K562 (cell line): ENCODE measurements around the gene ARHGAP30. TPM values are rescaled to one million over a fixed set of nuclear protein-coding genes. Genes with fewer than 3 reads are reported as not detected.

ENCODE experiments used
- CHD1 ChIP-seq: fragments of 200-600 bp; sonication (generic); IDR thresholded peaks from one replicate; pipeline ENCODE4 v1.6.1; 2012; ENCODE audit warnings: mild to moderate bottlenecking, moderate library complexity, low read length, inconsistent platforms
- CREB3L1 ChIP-seq: fragments of 450-650 bp; IDR thresholded peaks from 2 replicates; pipeline ENCODE4 v1.6.1; 2014; ENCODE audit warnings: low read depth, mild to moderate bottlenecking, moderate library complexity, borderline replicate concordance
- ETV1 ChIP-seq: fragments of 450-650 bp; conservative IDR thresholded peaks from 2 replicates; pipeline ENCODE4 v1.6.1; 2016; ENCODE audit warnings: missing genetic modification characterization, control low read depth, low read depth, missing compliant biosample characterization
- KAT7 ChIP-seq: sonication (generic); formaldehyde crosslinking; IDR thresholded peaks from 2 replicates; pipeline ENCODE4 v1.8.0; 2022; ENCODE audit warnings: missing genetic modification reagents, mild to moderate bottlenecking, borderline replicate concordance
- MAZ ChIP-seq, 2 experiments: fragments of 450-650 bp in 1 of 2; sonication (generic) in 1 of 2; formaldehyde crosslinking; IDR thresholded peaks in 1 of 2; conservative IDR thresholded peaks in 1 of 2; 2 replicates each; pipeline versions ENCODE4 v1.4.0 to v1.5.0; 2020; ENCODE audit warnings: mild to moderate bottlenecking in 1 of 2, missing genetic modification reagents in 1 of 2
- MGA ChIP-seq: fragments of 450-650 bp; IDR thresholded peaks from 2 replicates; pipeline ENCODE4 v1.6.1; 2016; ENCODE audit warnings: mild to moderate bottlenecking, moderate library complexity
- NCOA2 ChIP-seq, 2 experiments: fragments of 450-650 bp; IDR thresholded peaks; 2 replicates each; pipeline ENCODE4 v1.6.1; 2018; ENCODE audit warnings: mild to moderate bottlenecking in 2 of 2, moderate library complexity in 1 of 2; ENCODE audit not compliant: partially characterized antibody in 2 of 2
- NCOA4 ChIP-seq: fragments of 450-650 bp; IDR thresholded peaks from 2 replicates; pipeline ENCODE4 v1.6.1; 2018; ENCODE audit warnings: mild to moderate bottlenecking; ENCODE audit not compliant: partially characterized antibody
- NFRKB ChIP-seq: fragments of 450-650 bp; IDR thresholded peaks from 2 replicates; pipeline ENCODE4 v1.6.1; 2016; ENCODE audit warnings: low read depth
- RUNX1 ChIP-seq: sonication (generic); IDR thresholded peaks from 2 replicates; pipeline ENCODE4 v1.6.1; 2016; ENCODE audit warnings: antibody characterized with exemption, low read depth
- SIN3A ChIP-seq, 2 experiments: fragments of 150-350 bp in 1 of 2; IDR thresholded peaks; 2 replicates each; pipeline ENCODE4 v1.6.1; 2011 to 2016; ENCODE audit warnings: borderline replicate concordance in 2 of 2, low read depth in 2 of 2, low read length in 2 of 2, mild to moderate bottlenecking in 2 of 2, moderate library complexity in 2 of 2; ENCODE audit not compliant: control insufficient read depth in 1 of 2
- polyA plus RNA-seq, 8 experiments: library from polyadenylated mRNA; depleted of rRNA in 4 of 8; stranded (reverse) in 5 of 8; unstranded in 3 of 8; fragments of >200 nt; fragmentation: Nextera tagmentation in 2 of 8; fragmentation: Illumina TruSeq in 1 of 8; extraction: Ambion mirVana in 2 of 8; extraction: Trizol in 1 of 8; gene quantifications; 2 replicates each; pipeline versions ENCODE4 v1.2.1 to v1.2.3, GENCODE V29; 2011 to 2014; ENCODE audit warnings: inconsistent platforms in 1 of 8, missing spikeins in 1 of 8
- total RNA-seq, 7 experiments: library from RNA; depleted of rRNA in 6 of 7; stranded (reverse); fragments of >200 nt in 6 of 7; fragmentation: Illumina TruSeq in 2 of 7; extraction: Trizol in 2 of 7; gene quantifications; 2 replicates each; pipeline versions ENCODE4 v1.2.1 to v1.2.3, GENCODE V29; 2011 to 2021; ENCODE audit warnings: low replicate concordance in 1 of 7
- TF ChIP-seq, protein P1 (sequence below): fragments of 250-450 bp; sonication (Bioruptor Pico); IDR thresholded peaks from 2 replicates; pipeline ENCODE4 v1.5.0; 2021

ARHGAP30 gene
- total and polyA plus RNA-seq, 9 of the 15 experiments (the other 6 are each of a cell fraction or from before 2014, with no cell fraction given): 0.01 to 0.73 (median 0.12) TPM

GRCh38 chr1:161044908-161045735 lies 24.6 kb downstream of the ARHGAP30 start (continued):
- TF ChIP-seq MGA: no peak
- peak in 1 of 2 experiments; percentile 2; a peak in 1 of 4 replicates for TF ChIP-seq MAZ (CRISPR knock-in tag; conservative IDR thresholded peaks at IDR 0.05 in 1 of 2, IDR thresholded peaks at IDR 0.05 in 1 of 2)
- TF ChIP-seq NCOA4: no peak
- peak; percentile 61 for TF ChIP-seq CHD1
- TF ChIP-seq NCOA2 (IDR thresholded peaks at IDR 0.05; ENCODE audit: partially characterized antibody in 2 of 2): no peak
- TF ChIP-seq NFRKB: no peak
- peak; percentile 4 to 8; a peak in 1 of 4 replicates for TF ChIP-seq SIN3A (IDR thresholded peaks at IDR 0.05; ENCODE audit: borderline replicate concordance in 2 of 2, control insufficient read depth in 1 of 2, low read depth in 2 of 2, low read length in 2 of 2)
- TF ChIP-seq KAT7 (CRISPR knock-in tag): peak; percentile 83; the same call in 1 of the 2 replicates
- peak; percentile 46 for TF ChIP-seq ETV1 (tag)
- TF ChIP-seq RUNX1: no peak
- peak; percentile 34; the same call in 1 of the 2 replicates for TF ChIP-seq CREB3L1
- TF ChIP-seq, protein P1, sequence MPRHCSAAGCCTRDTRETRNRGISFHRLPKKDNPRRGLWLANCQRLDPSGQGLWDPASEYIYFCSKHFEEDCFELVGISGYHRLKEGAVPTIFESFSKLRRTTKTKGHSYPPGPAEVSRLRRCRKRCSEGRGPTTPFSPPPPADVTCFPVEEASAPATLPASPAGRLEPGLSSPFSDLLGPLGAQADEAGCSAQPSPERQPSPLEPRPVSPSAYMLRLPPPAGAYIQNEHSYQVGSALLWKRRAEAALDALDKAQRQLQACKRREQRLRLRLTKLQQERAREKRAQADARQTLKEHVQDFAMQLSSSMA (CRISPR knock-in tag): no peak
